GM21576 (cell line): ENCODE data around the gene TEDC1.

Experiments
- ATAC-seq: cut with Tn5 transposase; IDR thresholded peaks from one replicate; pipeline ENCODE4 v1.9.1; 2021; ENCODE audit warnings: mild to moderate bottlenecking, moderate library complexity; ENCODE audit not compliant: unreplicated experiment

The TEDC1 gene

GRCh38 chr14:105517096-105517495, 26.1 kb downstream of the TEDC1 start:
- ATAC-seq = no peak

GRCh38 chr14:105519946-105520698, 29.1 kb downstream of the TEDC1 start:
- ATAC-seq = no peak

- ATAC-seq = no peak
These were observed 34.3 kb downstream of the TEDC1 start for GRCh38 chr14:105525326-105525725.

GRCh38 chr14:105525861-105526775, 35.1 kb downstream of the TEDC1 start, which contains the start of gene TMEM121:
Gene TMEM121, plus strand, starts transcription at chr14:105526583. Its CDS starts 2,252 bp downstream, at chr14:105528835.
- no peak for ATAC-seq

GRCh38 chr14:105526776-105527380, 35.8 kb downstream of the TEDC1 start:
- ATAC-seq = no peak

GRCh38 chr14:105527381-105527825, 36.4 kb downstream of the TEDC1 start:
- ATAC-seq = no peak

- ATAC-seq = no peak
These were observed 37.0 kb downstream of the TEDC1 start for GRCh38 chr14:105527826-105528585.

GRCh38 chr14:105528586-105529318, 37.7 kb downstream of the TEDC1 start:
- no peak for ATAC-seq

- no peak for ATAC-seq
These were observed 38.2 kb downstream of the TEDC1 start for GRCh38 chr14:105529319-105529568.

GRCh38 chr14:105529569-105530284, 38.7 kb downstream of the TEDC1 start:
- ATAC-seq = no peak

GRCh38 chr14:105530285-105531087, 39.4 kb downstream of the TEDC1 start:
- ATAC-seq = no peak

- no peak for ATAC-seq
These were observed 40.2 kb downstream of the TEDC1 start for GRCh38 chr14:105531088-105531893.

- no peak for ATAC-seq
These were observed 41.0 kb downstream of the TEDC1 start for GRCh38 chr14:105531894-105532623.

GRCh38 chr14:105532735-105533141, 41.7 kb downstream of the TEDC1 start:
- no peak for ATAC-seq

GRCh38 chr14:105533391-105533790, 42.3 kb downstream of the TEDC1 start:
- no peak for ATAC-seq

- ATAC-seq = no peak
These were observed 42.9 kb downstream of the TEDC1 start for GRCh38 chr14:105533811-105534498.

- no peak for ATAC-seq
These were observed 43.5 kb downstream of the TEDC1 start for GRCh38 chr14:105534586-105534985.
